Measurements from ENCODE around the gene ELOVL5.

Gene ELOVL5

GRCh38 chr6:53340536-53340935, 8.2 kb downstream of the ELOVL5 start:
- H3K4me3 ChIP-seq (ENCODE audit: low read depth, low read length) = no peak overlapping the region
- TF ChIP-seq CTCF (IDR thresholded peaks at IDR 0.05; ENCODE audit: low read depth, low read length, missing control alignments) = no peak
- no peak for DNase-seq (ENCODE audit: low read depth)

- TF ChIP-seq CTCF (IDR thresholded peaks at IDR 0.05; ENCODE audit: low read depth, low read length, missing control alignments) = no peak
Measured at GRCh38 chr6:53339424-53339823, 9.3 kb downstream of the ELOVL5 start.

GRCh38 chr6:53338304-53338703, 10.4 kb downstream of the ELOVL5 start:
- DNase-seq (ENCODE audit: low read depth) = no peak
- no peak for TF ChIP-seq CTCF (IDR thresholded peaks at IDR 0.05; ENCODE audit: low read depth, low read length, missing control alignments)
- H3K4me3 ChIP-seq (ENCODE audit: low read depth, low read length) = no peak overlapping the region

More at GRCh38 chr6:53339424-53339823, 9.3 kb downstream of the ELOVL5 start:
- H3K4me3 ChIP-seq (ENCODE audit: low read depth, low read length) = no peak overlapping the region
- DNase-seq (ENCODE audit: low read depth) = no peak

- no peak for DNase-seq (ENCODE audit: low read depth)
- TF ChIP-seq CTCF (IDR thresholded peaks at IDR 0.05; ENCODE audit: low read depth, low read length, missing control alignments) = no peak
- peak overlapping the region; percentile 30 for H3K4me3 ChIP-seq (ENCODE audit: low read depth, low read length)
Measured at GRCh38 chr6:53336070-53336469, 12.7 kb downstream of the ELOVL5 start.

- peak overlapping the region; percentile 30 for H3K4me3 ChIP-seq (ENCODE audit: low read depth, low read length)
- no peak for TF ChIP-seq CTCF (IDR thresholded peaks at IDR 0.05; ENCODE audit: low read depth, low read length, missing control alignments)
- DNase-seq (ENCODE audit: low read depth) = peak; percentile 89
Measured at GRCh38 chr6:53335224-53335994, 13.3 kb downstream of the ELOVL5 start.

- TF ChIP-seq CTCF (IDR thresholded peaks at IDR 0.05; ENCODE audit: low read depth, low read length, missing control alignments) = no peak
- H3K4me3 ChIP-seq (ENCODE audit: low read depth, low read length) = no peak overlapping the region
- DNase-seq (ENCODE audit: low read depth) = no peak
Measured at GRCh38 chr6:53333439-53334408, 15.0 kb downstream of the ELOVL5 start.

Data from GM12864 (cell line).